Loucy (cell line): ENCODE results near the gene ZNF576.

ENCODE experiments used
- H2AFZ ChIP-seq: fragments of 200-600 bp; sonication (generic); 2 replicates; pipeline ENCODE4 v1.6.0; 2016; ENCODE audit warnings: antibody characterized with exemption, mild to moderate bottlenecking, low read length, moderate library complexity
- H3F3A ChIP-seq: fragments of 200-600 bp; 2 replicates; pipeline ENCODE4 v1.6.0; 2016; ENCODE audit warnings: antibody characterized with exemption, low read depth, mild to moderate bottlenecking
- H3K27me3 ChIP-seq: fragments of 200-600 bp; sonication (generic); 2 replicates; pipeline ENCODE4 v1.6.1; 2014; ENCODE audit warnings: low read length, mild to moderate bottlenecking; ENCODE audit not compliant: insufficient read depth, poor library complexity, severe bottlenecking
- H3K36me3 ChIP-seq: fragments of 200-600 bp; sonication (generic); 2 replicates; pipeline ENCODE4 v1.6.1; 2016; ENCODE audit warnings: low read length; ENCODE audit not compliant: insufficient read depth
- H3K4me1 ChIP-seq: fragments of 200-600 bp; sonication (generic); 2 replicates; pipeline ENCODE4 v1.5.1; 2014; ENCODE audit warnings: low read length, mild to moderate bottlenecking; ENCODE audit not compliant: insufficient read depth, poor library complexity, severe bottlenecking
- H3K4me2 ChIP-seq: fragments of 200-600 bp; sonication (generic); 2 replicates; pipeline ENCODE4 v1.6.0; 2014; ENCODE audit warnings: antibody characterized with exemption, low read length, low read depth, mild to moderate bottlenecking; ENCODE audit not compliant: poor library complexity, severe bottlenecking
- H3K4me3 ChIP-seq: fragments of 200-600 bp; sonication (generic); 2 replicates; pipeline ENCODE4 v1.5.1; 2014; ENCODE audit warnings: low read length, mild to moderate bottlenecking, mixed read lengths; ENCODE audit not compliant: poor library complexity, severe bottlenecking
- H3K79me2 ChIP-seq: fragments of 200-600 bp; sonication (generic); 2 replicates; pipeline ENCODE4 v1.6.1; 2014; ENCODE audit warnings: low read length; ENCODE audit not compliant: insufficient read depth
- H3K9ac ChIP-seq: fragments of 200-600 bp; sonication (generic); 2 replicates; pipeline ENCODE4 v1.6.0; 2014; ENCODE audit warnings: mild to moderate bottlenecking, low read depth, low read length, moderate library complexity; ENCODE audit not compliant: poor library complexity, severe bottlenecking
- H3K9me2 ChIP-seq: fragments of 200-600 bp; sonication (generic); replicated peaks from 2 replicates; pipeline ENCODE4 v1.6.1; 2016; ENCODE audit warnings: low read depth, low read length, mixed read lengths
- H3K9me3 ChIP-seq: fragments of 200-600 bp; sonication (generic); 2 replicates; pipeline ENCODE4 v1.6.1; 2014; ENCODE audit warnings: mild to moderate bottlenecking, antibody characterized with exemption, low read length, low read depth; ENCODE audit not compliant: insufficient read depth
- H4K20me1 ChIP-seq: fragments of 200-600 bp; sonication (generic); 2 replicates; pipeline ENCODE4 v1.6.0; 2014; ENCODE audit warnings: antibody characterized with exemption, low read length, mild to moderate bottlenecking; ENCODE audit not compliant: insufficient read depth, poor library complexity, severe bottlenecking
- EZH2phosphoT487 ChIP-seq: fragments of 200-600 bp; IDR thresholded peaks from 2 replicates; pipeline ENCODE4 v1.6.1; 2018; ENCODE audit warnings: antibody characterized with exemption, mild to moderate bottlenecking, moderate library complexity, borderline replicate concordance
- TF ChIP-seq, protein P1 (sequence below): fragments of 200-600 bp; sonication (generic); conservative IDR thresholded peaks from 2 replicates; pipeline ENCODE4 v1.5.1; 2014; ENCODE audit warnings: mild to moderate bottlenecking, antibody characterized with exemption, low read length

Gene ZNF576

GRCh38 chr19:43551399-43552197 lies 44.8 kb upstream of the ZNF576 start:
- H3K9me2 ChIP-seq: no peaks in the 10 kb centered on the region
- no peak overlapping the region for H3K4me2 ChIP-seq
- no peaks in the 10 kb centered on the region for H3K4me1 ChIP-seq
- no peak overlapping the region for H2AFZ ChIP-seq
- H4K20me1 ChIP-seq: no peaks in the 10 kb centered on the region
- no peaks in the 10 kb centered on the region for H3F3A ChIP-seq
- no peaks in the 10 kb centered on the region for H3K9me3 ChIP-seq
- H3K36me3 ChIP-seq: peaks cover 55% of the 10 kb centered on the region; the same call in 1 of the 2 replicates
- no peaks in the 10 kb centered on the region for H3K27me3 ChIP-seq
- TF ChIP-seq EZH2phosphoT487: no peak
- TF ChIP-seq, protein P1, sequence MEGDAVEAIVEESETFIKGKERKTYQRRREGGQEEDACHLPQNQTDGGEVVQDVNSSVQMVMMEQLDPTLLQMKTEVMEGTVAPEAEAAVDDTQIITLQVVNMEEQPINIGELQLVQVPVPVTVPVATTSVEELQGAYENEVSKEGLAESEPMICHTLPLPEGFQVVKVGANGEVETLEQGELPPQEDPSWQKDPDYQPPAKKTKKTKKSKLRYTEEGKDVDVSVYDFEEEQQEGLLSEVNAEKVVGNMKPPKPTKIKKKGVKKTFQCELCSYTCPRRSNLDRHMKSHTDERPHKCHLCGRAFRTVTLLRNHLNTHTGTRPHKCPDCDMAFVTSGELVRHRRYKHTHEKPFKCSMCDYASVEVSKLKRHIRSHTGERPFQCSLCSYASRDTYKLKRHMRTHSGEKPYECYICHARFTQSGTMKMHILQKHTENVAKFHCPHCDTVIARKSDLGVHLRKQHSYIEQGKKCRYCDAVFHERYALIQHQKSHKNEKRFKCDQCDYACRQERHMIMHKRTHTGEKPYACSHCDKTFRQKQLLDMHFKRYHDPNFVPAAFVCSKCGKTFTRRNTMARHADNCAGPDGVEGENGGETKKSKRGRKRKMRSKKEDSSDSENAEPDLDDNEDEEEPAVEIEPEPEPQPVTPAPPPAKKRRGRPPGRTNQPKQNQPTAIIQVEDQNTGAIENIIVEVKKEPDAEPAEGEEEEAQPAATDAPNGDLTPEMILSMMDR: no peak
- no peak overlapping the region for H3K9ac ChIP-seq
- no peak overlapping the region for H3K4me3 ChIP-seq
- 0 out of 2 replicates have a peak, but pooled peaks cover 5% of the 10 kb centered on the region for H3K79me2 ChIP-seq

DNA sequence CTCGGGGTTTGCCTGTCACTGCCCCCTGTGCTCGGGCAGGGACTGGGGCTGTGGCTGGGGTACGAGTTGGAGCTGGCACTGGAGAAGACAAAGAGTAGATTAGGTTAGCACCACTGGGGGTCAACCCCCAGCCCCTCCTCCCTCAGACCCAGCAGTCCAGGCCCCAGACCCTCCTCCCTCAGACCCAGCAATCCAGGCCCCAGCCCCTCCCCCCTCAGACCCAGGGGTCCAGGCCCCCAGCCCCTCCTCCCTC lies 44.3 kb upstream of the ZNF576 start:
- peaks cover 55% of the 10 kb centered on the region; the same call in 1 of the 2 replicates for H3K36me3 ChIP-seq
- no peak for TF ChIP-seq EZH2phosphoT487
- TF ChIP-seq, protein P1: no peak

DNA sequence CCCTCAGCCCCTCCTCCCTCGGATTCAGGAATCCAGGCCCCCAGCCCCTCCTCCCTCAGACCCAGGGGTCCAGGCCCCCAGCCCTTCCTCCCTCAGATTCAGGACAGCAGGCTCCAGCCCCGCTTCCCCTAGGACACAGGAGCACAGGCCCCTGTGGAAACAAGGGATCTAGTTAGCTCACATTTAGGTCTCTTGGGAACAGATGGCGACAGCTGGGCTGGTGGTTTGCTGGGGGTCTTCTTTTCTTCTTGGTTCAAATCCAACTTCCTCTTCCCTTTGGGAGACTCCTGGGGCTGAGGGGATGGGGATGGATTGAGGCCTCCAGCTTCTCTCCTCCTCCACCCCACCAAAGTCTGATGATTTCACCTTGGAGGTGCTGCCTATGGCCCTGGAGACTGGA lies 43.8 kb upstream of the ZNF576 start:
- H3K36me3 ChIP-seq: peaks cover 55% of the 10 kb centered on the region; the same call in 1 of the 2 replicates
- no peak overlapping the region for H3K9ac ChIP-seq
- no peaks in the 10 kb centered on the region for H3F3A ChIP-seq
- H2AFZ ChIP-seq: no peak overlapping the region
- H3K4me3 ChIP-seq: no peak overlapping the region
- no peaks in the 10 kb centered on the region for H3K4me1 ChIP-seq
- H4K20me1 ChIP-seq: no peaks in the 10 kb centered on the region
- H3K9me2 ChIP-seq: no peaks in the 10 kb centered on the region
- TF ChIP-seq EZH2phosphoT487: no peak
- H3K4me2 ChIP-seq: no peak overlapping the region
- H3K9me3 ChIP-seq: no peaks in the 10 kb centered on the region
- 0 out of 2 replicates have a peak, but pooled peaks cover 5% of the 10 kb centered on the region for H3K79me2 ChIP-seq
- no peaks in the 10 kb centered on the region for H3K27me3 ChIP-seq

More for the DNA sequence above, 44.3 kb upstream of the ZNF576 start:
- Histone ChIP-seq H3K9me3 (no peaks in the 10 kb centered on the region), H3K4me1 (no peaks in the 10 kb centered on the region), H3K4me2 (no peak overlapping the region), H3F3A (no peaks in the 10 kb centered on the region), H2AFZ (no peak overlapping the region), H3K9me2 (no peaks in the 10 kb centered on the region), H3K9ac (no peak overlapping the region), H3K27me3 (no peaks in the 10 kb centered on the region), H3K79me2 (0 out of 2 replicates have a peak, but pooled peaks cover 5% of the 10 kb centered on the region), H4K20me1 (no peaks in the 10 kb centered on the region), H3K4me3 (no peak overlapping the region)
